ENCODE results near the gene HCCS.

DNA sequence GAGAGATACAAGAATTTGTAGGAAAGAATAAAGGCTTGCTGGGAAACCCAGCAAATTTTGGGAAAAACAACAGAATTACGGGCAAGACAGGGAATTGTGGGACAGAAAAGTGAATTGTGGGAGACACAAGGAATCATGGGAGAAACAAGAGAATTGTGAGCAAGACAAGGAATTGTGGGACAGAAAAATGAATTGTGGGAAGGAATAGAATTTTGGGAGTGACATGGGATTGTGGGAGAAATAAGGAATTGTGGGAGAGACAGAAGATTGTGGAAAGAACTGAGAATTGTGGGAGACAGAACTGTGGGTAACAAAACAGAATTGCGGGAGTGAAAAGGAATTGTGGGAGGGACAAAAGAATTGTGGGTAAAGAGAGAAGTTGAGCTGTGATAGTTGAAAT lies 1.2 kb upstream of the HCCS start:
- TF ChIP-seq ZBTB20 (CRISPR knock-in tag; IDR thresholded peaks at IDR 0.05; ENCODE audit: borderline replicate concordance, low read depth): no peak
- no peak for TF ChIP-seq ZFP41 (CRISPR knock-in tag; IDR thresholded peaks at IDR 0.05; ENCODE audit: borderline replicate concordance)
- no peak for TF ChIP-seq IRX3 (CRISPR knock-in tag; IDR thresholded peaks at IDR 0.05; ENCODE audit: borderline replicate concordance, low read depth)
- no peak for TF ChIP-seq SMC3 (IDR thresholded peaks at IDR 0.05; ENCODE audit: low read length)
- TF ChIP-seq CEBPB (IDR thresholded peaks at IDR 0.05; ENCODE audit: borderline replicate concordance, low read depth, low read length): no peak
- no peak for TF ChIP-seq PAWR (CRISPR knock-in tag; IDR thresholded peaks at IDR 0.05; ENCODE audit: borderline replicate concordance)
- no peak for TF ChIP-seq CTCF (CRISPR knock-in tag; IDR thresholded peaks at IDR 0.05)
- no peak for TF ChIP-seq ATF2 (CRISPR knock-in tag; IDR thresholded peaks at IDR 0.05)

All from HepG2 (cell line).